GM12873 (cell line): Measurements from ENCODE around the gene TMIGD1.

Experiments
- CTCF ChIP-seq: IDR thresholded peaks from 2 replicates; pipeline ENCODE4 v1.5.1; 2012; ENCODE audit warnings: low read depth, mild to moderate bottlenecking, moderate library complexity, low read length, control low read depth; ENCODE audit not compliant: insufficient read depth; ENCODE audit errors: missing control alignments

The TMIGD1 gene

GRCh38 chr17:30310562-30310961 lies 23.3 kb downstream of the TMIGD1 start:
- no peak for TF ChIP-seq CTCF

- TF ChIP-seq CTCF, result no peak
These were observed 24.3 kb downstream of the TMIGD1 start for GRCh38 chr17:30309591-30309990.

- no peak for TF ChIP-seq CTCF
These were observed 25.5 kb downstream of the TMIGD1 start for GRCh38 chr17:30308406-30308805.

GRCh38 chr17:30304778-30305177 lies 29.1 kb downstream of the TMIGD1 start:
- no peak for TF ChIP-seq CTCF

GRCh38 chr17:30302241-30302640 lies 31.6 kb downstream of the TMIGD1 start:
- TF ChIP-seq CTCF, result no peak

GRCh38 chr17:30300818-30301217 lies 33.0 kb downstream of the TMIGD1 start:
- TF ChIP-seq CTCF, result no peak

- no peak for TF ChIP-seq CTCF
These were observed 34.9 kb downstream of the TMIGD1 start for GRCh38 chr17:30299000-30299399.
